GM19397 (cell line): Measurements from ENCODE around the gene TOM1L2.

Experiments used
- ATAC-seq: cut with Tn5 transposase; IDR thresholded peaks from one replicate; pipeline ENCODE4 v1.9.1; 2021; ENCODE audit warnings: mild to moderate bottlenecking, moderate library complexity; ENCODE audit not compliant: unreplicated experiment

The TOM1L2 gene

GRCh38 chr17:17877529-17878358 is 94.5 kb downstream of the TOM1L2 start:
- ATAC-seq = no peak

- no peak for ATAC-seq
These were observed 95.2 kb downstream of the TOM1L2 start for GRCh38 chr17:17876959-17877528.

GRCh38 chr17:17874478-17874877 is 97.7 kb downstream of the TOM1L2 start:
- ATAC-seq = no peak

GRCh38 chr17:17873450-17873991 is 98.7 kb downstream of the TOM1L2 start:
- ATAC-seq = no peak

- ATAC-seq = no peak
These were observed 99.5 kb downstream of the TOM1L2 start for GRCh38 chr17:17872547-17873345.

- ATAC-seq = no peak
These were observed 100.3 kb downstream of the TOM1L2 start for GRCh38 chr17:17871913-17872312.

- no peak for ATAC-seq
These were observed 102.0 kb downstream of the TOM1L2 start for GRCh38 chr17:17870247-17870646.

- no peak for ATAC-seq
These were observed 103.3 kb downstream of the TOM1L2 start for GRCh38 chr17:17868641-17869522.

GRCh38 chr17:17866897-17867296 is 105.3 kb downstream of the TOM1L2 start:
- no peak for ATAC-seq

- no peak for ATAC-seq
These were observed 105.8 kb downstream of the TOM1L2 start for GRCh38 chr17:17866425-17866824.

GRCh38 chr17:17865035-17865434 is 107.2 kb downstream of the TOM1L2 start:
- ATAC-seq = no peak

- no peak for ATAC-seq
These were observed 111.5 kb downstream of the TOM1L2 start for GRCh38 chr17:17860766-17861107.

- ATAC-seq = no peak
These were observed 112.1 kb downstream of the TOM1L2 start for GRCh38 chr17:17859909-17860765.

- no peak for ATAC-seq
These were observed 114.7 kb downstream of the TOM1L2 start for GRCh38 chr17:17857496-17857895.

- no peak for ATAC-seq
These were observed 115.8 kb downstream of the TOM1L2 start for GRCh38 chr17:17856386-17856785.

- no peak for ATAC-seq
These were observed 116.2 kb downstream of the TOM1L2 start for GRCh38 chr17:17855976-17856375.

GRCh38 chr17:17853811-17854447 is 118.3 kb downstream of the TOM1L2 start:
- ATAC-seq = no peak

GRCh38 chr17:17852930-17853329 is 119.3 kb downstream of the TOM1L2 start:
- no peak for ATAC-seq
